ENCODE results near the gene SMC1B. TPM values are rescaled to one million over a fixed set of nuclear protein-coding genes. Genes with fewer than 3 reads are reported as not detected.

The SMC1B gene
- total and polyA plus RNA-seq, 2 of the 8 experiments (the other 6 are each of a cell fraction or from before 2014, with no cell fraction given) = 0.02 TPM; not detected in 1

GRCh38 chr22:45358127-45358526, 55.3 kb downstream of the SMC1B start:
- Histone ChIP-seq H3K9me3 (ENCODE audit: insufficient read depth in 2 of 2, low read depth in 1 of 2, low read length in 1 of 2) (no peaks in the 10 kb centered on the region), H4K5ac (ENCODE audit: insufficient read length, low read depth, low read length) (no peak overlapping the region), H3K23me2 (ENCODE audit: low read depth, low read length) (no peaks in the 10 kb centered on the region), H3K27me3 (replicated peaks in 1 of 4; ENCODE audit: control insufficient read depth in 3 of 4, extremely low read depth in 1 of 4, insufficient read depth in 3 of 4, low read length in 3 of 4) (no peaks in the 10 kb centered on the region), H3K79me2 (ENCODE audit: control insufficient read depth in 1 of 2, insufficient read depth in 2 of 2, low read length in 2 of 2) (no peaks in the 10 kb centered on the region), H4K91ac (replicated peaks; ENCODE audit: insufficient read length, low read length) (no peak overlapping the region), H3K36me3 (ENCODE audit: control insufficient read depth in 2 of 4, insufficient read depth in 4 of 4, low read length in 3 of 4) (no peaks in the 10 kb centered on the region), H3K79me1 (ENCODE audit: low read depth, low read length) (no peaks in the 10 kb centered on the region), H3K4me3 (ENCODE audit: extremely low read depth in 1 of 4, insufficient read depth in 2 of 4, low read depth in 3 of 4, low read length in 4 of 4) (no peak overlapping the region), H3K18ac (ENCODE audit: extremely low read depth, low read length) (no peak overlapping the region), H2BK120ac (replicated peaks; ENCODE audit: low read depth, low read length) (no peak overlapping the region), H2AFZ (ENCODE audit: low read length) (no peak overlapping the region), H3K14ac (ENCODE audit: insufficient read length) (no peak overlapping the region), H4K8ac (ENCODE audit: extremely low read depth, insufficient read depth, low read length) (no peak overlapping the region), H3K9ac (replicated peaks in 1 of 4; ENCODE audit: extremely low read depth in 1 of 4, low read depth in 3 of 4, low read length in 3 of 4) (no peak overlapping the region), H3K4ac (replicated peaks; ENCODE audit: insufficient read length, low read depth, low read length) (no peak overlapping the region), H4K20me1 (replicated peaks in 1 of 2; ENCODE audit: control insufficient read depth in 1 of 2, insufficient read depth in 2 of 2, low read length in 2 of 2) (no peaks in the 10 kb centered on the region), H3K56ac (replicated peaks; ENCODE audit: insufficient read length, low read depth, low read length) (no peak overlapping the region), H2BK15ac (ENCODE audit: low read length) (no peak overlapping the region), H3K27ac (ENCODE audit: low read depth, low read length) (no peak overlapping the region), H2BK12ac (ENCODE audit: low read depth, low read length) (no peak overlapping the region), H3K4me2 (ENCODE audit: insufficient read depth in 1 of 2, low read depth in 2 of 2, low read length in 2 of 2) (no peak overlapping the region), H2BK5ac (ENCODE audit: low read depth, low read length) (no peak overlapping the region), H3K4me1 (replicated peaks in 1 of 4; ENCODE audit: control insufficient read depth in 3 of 4, insufficient read depth in 4 of 4, low read length in 3 of 4) (no peaks in the 10 kb centered on the region), H2BK20ac (ENCODE audit: low read length) (no peak overlapping the region), H2AK5ac (ENCODE audit: low read depth, low read length) (no peak overlapping the region), H3K23ac (ENCODE audit: insufficient read length) (no peak overlapping the region)
- POLR2A ChIA-PET (ENCODE audit: partially characterized antibody) = no interaction called here
- DNase-seq (ENCODE audit: low read depth in 1 of 2, low spot score in 2 of 2) (no peak), FAIRE-seq (no peak)
- CTCF ChIA-PET (ENCODE audit: partially characterized antibody) = interaction anchor here (0.8 kb wide), 1 partner anchor 23 kb away, joined by 3 read pairs; no protein-coding TSS in a partner anchor
- WGBS, 2 experiments (ENCODE audit: extremely low coverage in 1 of 2, insufficient coverage in 1 of 2, insufficient read length in 1 of 2, insufficient replicate concordance in 2 of 2, low coverage in 1 of 2, low lambda C conversion rate in 2 of 2, missing lambda C conversion rate in 1 of 2) = 96% methylated on average over 1 of the region's 1 CpG; no CpG with 5 or more reads in 1 of the 2 experiments
- TF ChIP-seq FOSL1 (IDR thresholded peaks at IDR 0.05; ENCODE audit: insufficient read depth, low read depth, low read length) (no peak), ASH2L (IDR thresholded peaks at IDR 0.05; ENCODE audit: low read length) (no peak), USF2 (IDR thresholded peaks at IDR 0.05; ENCODE audit: low read length) (no peak), SUZ12 (IDR thresholded peaks at IDR 0.05; ENCODE audit: low read length) (no peak), PHF8 (conservative IDR thresholded peaks at IDR 0.05; ENCODE audit: low read depth, low read length) (no peak), CHD1 (IDR thresholded peaks at IDR 0.05; ENCODE audit: low read depth, low read length) (no peak), TBP (IDR thresholded peaks at IDR 0.05; ENCODE audit: low read depth, low read length) (no peak), E2F6 (IDR thresholded peaks at IDR 0.05) (no peak), JUN (IDR thresholded peaks at IDR 0.05; ENCODE audit: low read depth, low read length) (no peak), BCL11A (IDR thresholded peaks at IDR 0.05; ENCODE audit: low read depth in 2 of 2, low read length in 2 of 2) (no peak), ATF3 (IDR thresholded peaks at IDR 0.05; ENCODE audit: insufficient read depth, low read depth, low read length) (no peak), TCF12 (IDR thresholded peaks at IDR 0.05; ENCODE audit: low read depth, low read length) (no peak)
